HG03342 (cell line): ENCODE results near the gene INSC.

ENCODE experiments used
- ATAC-seq: cut with Tn5 transposase; IDR thresholded peaks from one replicate; pipeline ENCODE4 v1.9.1; 2021; ENCODE audit warnings: mild to moderate bottlenecking, moderate library complexity; ENCODE audit not compliant: unreplicated experiment

INSC gene

GRCh38 chr11:15145615-15146014, 30.9 kb downstream of the INSC start:
- no peak for ATAC-seq

DNA sequence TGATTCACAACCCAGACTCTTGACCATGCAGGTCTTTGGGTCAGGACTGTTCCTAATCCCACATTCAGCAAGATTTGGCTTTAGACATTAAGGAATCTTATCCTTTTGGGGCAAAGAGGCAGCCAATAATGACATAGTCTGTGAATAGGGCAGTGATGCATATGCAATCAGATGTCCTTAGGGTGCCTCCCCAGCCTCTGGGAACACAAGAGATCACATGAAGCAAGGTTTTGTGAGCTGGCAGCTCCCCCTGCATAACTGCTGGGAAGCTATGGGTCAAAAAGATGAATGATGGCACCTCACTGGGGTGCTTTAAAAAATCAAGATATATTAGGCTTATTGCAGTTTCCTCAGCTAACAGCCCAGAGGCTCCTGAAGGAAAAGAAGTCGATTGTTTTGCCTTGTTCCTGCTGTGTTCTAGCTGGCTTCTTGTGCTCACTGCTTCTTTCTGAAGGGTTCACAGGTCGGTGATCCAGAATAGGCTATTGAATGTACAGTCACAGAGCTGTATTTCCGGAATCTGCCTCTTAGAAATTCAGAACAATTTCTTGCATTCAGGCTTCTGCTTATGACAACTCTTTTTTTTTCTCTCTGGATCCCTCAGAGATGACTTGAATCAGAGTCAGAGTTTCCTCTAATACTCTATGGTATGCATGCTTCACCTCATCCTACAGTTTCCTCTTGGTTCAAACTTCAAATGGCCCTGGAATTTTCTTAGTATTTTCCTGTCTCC, 31.7 kb downstream of the INSC start:
- ATAC-seq: no peak

DNA sequence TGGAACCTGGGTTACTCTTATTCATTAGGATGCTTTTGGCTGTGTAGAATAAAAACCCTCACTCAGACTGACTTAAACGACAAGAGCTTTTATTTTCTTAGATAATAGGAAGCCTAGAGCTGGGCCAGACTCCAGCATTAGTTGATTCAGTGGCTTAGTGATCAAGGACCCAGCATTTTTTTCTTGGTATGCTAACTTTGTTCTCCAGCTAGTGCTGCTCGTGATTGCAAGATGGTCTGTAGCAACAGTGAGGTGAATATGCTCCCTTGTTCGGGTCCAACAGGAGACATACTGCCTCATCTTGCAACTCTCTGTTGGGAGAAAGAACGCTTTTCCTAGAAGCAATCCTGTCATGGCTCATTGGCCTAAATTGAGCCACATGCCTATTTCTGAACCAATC, 33.4 kb downstream of the INSC start:
- no peak for ATAC-seq

- no peak for ATAC-seq
These were observed 34.3 kb downstream of the INSC start for GRCh38 chr11:15149050-15149449.

DNA sequence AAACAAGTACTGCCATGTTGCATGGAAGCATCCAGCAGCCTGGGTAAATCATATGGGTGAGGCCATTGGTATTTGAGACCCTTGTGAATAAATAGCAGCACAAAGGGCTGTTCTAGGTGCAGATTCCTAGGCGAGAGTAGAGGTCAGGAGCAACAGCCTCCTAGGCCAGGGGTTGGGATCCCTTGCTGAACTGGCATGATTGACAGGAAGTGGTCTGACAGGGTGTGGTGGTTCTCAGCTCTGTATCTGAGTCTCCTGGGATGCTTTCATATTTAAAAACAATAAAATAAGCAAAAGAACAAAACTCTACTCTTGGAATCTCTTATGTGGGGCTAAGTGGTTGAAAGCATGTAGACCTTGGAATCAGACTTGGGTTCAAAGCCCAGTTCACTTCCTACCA, 35.8 kb downstream of the INSC start:
- ATAC-seq: no peak

- ATAC-seq: no peak
These were observed 38.5 kb downstream of the INSC start for GRCh38 chr11:15153231-15153630.

- ATAC-seq: no peak
These were observed 42.5 kb downstream of the INSC start for GRCh38 chr11:15157181-15157580.

DNA sequence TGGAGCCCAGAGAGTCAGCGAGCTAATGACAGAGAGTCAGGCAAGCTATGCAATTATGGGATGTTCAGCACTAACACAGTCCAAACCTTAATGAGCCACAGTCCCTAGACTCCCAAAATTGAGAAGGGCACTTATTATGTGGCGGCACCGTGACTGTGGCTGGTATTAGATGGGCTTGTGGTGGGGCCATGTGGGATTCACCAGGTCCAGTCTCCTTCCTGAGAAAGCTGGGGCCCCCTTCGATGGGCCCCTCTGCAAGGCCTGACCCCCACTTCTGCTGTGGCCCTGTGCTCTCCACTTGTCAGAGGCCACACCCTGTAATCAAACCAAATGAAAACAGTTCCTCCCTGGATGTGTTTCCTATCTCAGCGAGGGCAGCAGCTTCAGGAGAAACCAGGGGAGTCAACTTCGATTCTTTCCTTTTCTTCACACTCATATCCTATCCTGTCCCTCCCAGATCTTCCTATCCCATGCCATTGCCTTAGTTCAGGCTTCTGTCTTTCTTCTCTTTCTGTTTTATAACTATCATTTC, 42.9 kb downstream of the INSC start:
- no peak for ATAC-seq

DNA sequence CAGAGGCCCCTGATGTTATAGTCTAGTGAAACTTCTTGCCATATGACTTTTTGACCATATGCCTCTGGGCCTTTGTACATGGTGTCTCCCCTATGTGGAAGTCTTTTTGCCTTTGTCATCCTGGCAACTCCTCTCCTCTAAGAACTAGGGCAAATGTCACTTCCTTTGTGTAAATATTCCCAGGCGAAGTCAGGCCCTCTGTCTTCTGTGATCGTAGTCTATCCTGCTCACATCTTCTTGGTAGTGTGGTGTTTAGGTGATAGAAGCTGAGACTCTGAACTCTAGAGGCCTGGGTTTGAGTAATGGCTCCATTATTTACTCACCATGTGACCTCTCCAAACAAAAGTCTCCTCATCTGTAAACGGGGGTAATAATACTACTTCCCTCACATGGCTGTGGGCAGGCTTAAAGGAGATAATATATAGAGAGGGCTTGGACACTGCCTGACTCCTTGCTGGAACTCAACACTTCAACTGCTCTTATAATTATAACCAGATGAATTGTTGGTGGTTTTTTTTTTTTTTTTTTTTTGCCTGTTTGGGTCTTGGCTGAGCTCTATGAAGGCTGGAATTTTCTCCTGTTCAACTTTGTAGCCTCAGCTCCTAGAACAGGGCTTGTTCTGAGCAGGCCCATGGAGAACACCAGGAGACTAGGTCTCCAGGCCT, 43.8 kb downstream of the INSC start:
- no peak for ATAC-seq

- peak; percentile 79 for ATAC-seq
These were observed 44.4 kb downstream of the INSC start for GRCh38 chr11:15159085-15159484.

GRCh38 chr11:15161790-15162189, 47.1 kb downstream of the INSC start:
- ATAC-seq: no peak

DNA sequence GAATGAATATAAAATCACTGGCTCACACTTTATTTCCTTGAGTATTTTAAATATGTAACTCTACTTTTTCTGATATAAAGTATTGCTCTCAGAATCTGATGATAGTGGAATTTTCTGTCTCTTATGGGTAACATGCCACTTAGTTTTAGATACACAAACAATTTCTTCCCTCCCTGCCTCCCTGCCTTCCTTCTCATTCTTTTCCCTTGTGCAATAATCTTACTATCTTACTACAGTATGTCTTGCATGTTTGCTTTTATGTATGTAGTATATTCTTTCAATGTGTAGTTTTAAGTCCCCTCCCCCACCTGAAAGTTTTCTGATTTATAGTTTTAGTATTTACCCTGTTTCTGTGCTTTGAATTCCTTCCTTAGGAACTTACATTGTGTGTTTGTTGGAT, 48.4 kb downstream of the INSC start:
- ATAC-seq: no peak

GRCh38 chr11:15166204-15166603, 51.5 kb downstream of the INSC start:
- no peak for ATAC-seq

DNA sequence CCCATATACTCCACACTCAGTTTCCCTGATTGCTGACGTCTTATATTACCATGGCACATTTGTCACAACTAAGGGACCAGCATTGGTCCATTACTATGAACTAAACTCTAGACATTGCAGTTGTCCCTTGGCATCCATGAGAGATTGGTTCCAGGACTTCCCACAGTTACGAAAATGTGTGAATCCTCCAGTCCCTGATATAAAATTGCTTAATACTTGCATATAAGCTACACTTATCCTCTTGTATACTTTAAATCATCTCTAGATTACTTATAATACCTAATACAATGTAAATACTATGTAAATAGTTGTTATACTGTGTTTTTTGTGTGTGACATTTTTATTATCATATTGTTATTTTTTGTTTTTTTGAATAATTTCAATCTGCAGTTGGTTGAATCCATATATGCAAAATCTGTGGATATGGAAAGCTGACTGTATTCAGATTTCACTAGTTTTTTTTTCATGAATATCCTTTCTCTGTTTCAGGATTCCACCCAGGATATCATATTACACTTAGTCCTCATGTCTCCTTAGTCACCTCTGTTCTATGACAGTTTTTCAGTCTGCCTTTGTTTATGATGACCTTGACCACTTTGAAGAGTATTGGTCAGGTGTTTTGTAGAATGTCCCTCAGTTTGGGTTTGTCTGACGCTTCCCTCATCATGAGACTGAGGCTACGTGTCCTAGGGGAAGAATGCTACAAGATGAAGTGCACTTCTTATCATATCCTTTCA, 55.3 kb downstream of the INSC start:
- no peak for ATAC-seq

GRCh38 chr11:15170698-15171097, 56.0 kb downstream of the INSC start:
- ATAC-seq: no peak

DNA sequence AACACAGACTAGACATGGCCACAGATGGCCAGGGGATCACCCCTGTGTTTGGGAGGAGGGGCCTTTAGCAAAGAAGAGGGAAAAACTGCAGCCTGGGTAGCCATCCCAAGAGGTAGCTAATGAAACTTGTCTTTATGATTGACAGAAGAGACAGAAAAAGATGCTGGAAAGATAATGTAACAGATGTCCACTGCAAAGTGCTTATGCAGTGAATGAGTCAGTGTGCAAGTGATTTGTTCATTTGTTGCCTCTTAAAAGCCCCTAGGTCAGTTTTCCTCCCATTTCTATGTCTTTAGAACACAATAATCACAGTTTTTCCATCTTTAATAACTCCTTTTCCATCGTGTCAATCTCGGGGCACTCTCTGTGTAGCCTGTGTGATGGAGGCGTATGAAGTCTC, 57.2 kb downstream of the INSC start:
- ATAC-seq: no peak

GRCh38 chr11:15175831-15176230, 61.1 kb downstream of the INSC start:
- no peak for ATAC-seq

- no peak for ATAC-seq
These were observed 62.0 kb downstream of the INSC start for GRCh38 chr11:15176646-15177163.

DNA sequence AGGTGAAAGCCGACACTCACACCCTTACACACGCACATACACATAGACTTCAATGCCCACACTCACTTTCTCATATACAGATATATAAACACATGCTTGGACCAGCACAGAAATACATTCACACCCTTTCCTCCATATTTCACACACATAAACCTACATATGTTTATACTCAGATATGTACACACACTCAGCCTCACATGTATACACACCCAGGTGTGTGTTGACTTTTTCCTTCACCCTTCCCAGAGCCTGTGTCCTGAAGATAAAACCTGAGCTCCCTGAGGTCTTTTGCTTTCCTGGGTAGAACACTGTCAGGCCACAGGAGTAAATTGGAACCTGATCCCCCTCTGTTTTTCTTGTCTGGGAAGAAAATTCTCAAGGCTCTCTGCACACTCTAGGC, 62.8 kb downstream of the INSC start:
- ATAC-seq: no peak

DNA sequence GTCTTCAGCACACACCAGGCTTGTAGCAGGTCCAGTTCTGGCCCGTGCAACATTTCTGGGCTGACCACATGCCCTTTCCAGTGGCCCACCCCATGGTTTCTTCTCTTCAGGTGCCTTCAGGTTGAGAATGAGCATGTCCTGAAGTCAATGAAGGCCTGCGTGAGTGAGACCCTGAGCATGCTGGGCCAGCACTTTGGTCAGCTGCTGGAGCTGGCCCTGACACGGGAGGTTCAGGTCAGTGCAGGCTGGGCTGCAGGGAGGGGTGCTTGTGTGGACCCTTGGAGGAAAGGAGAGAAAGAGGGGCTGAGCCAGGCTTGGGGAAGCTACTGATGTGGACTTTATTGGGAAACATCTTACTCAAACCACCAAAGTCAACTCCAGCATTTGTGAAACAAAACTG, 63.5 kb downstream of the INSC start:
- ATAC-seq: no peak

GRCh38 chr11:15179167-15179566, 64.4 kb downstream of the INSC start:
- no peak for ATAC-seq
